ENCODE data around the gene NECAP2.
"Not testable (repeated sequence)": the region's sequence is repeated elsewhere in the genome, so short reads cannot be mapped to it uniquely, and the experiment has no call there.

NECAP2 gene

DNA sequence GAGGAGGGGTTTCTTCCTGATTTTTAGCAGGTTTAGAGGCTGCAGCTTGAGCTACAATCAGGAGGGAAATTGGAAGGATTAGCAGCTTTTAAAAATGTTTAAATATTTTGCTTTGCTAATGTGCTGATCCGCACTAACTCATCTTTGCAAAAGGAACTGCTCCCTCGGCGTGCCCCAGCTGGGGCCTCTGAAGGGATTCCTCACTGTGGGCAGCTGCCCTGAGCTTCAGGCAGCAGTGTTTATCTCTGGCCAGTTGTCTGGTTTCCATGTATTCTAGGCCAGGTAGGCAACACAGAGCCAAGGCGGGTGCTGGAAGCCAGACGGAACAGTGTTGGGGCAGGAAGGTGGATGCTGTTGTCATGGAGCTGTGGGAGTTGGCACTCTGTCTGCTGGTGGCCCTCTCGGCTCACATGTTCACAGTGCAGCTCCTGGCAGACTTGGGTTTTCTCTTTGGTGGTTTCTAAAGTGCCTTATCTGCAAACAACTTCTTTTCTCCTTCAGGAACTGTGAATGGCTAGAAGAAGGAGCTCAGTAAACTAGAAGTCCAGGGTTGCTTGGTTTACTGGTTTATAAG, 18.9 kb downstream of the NECAP2 start:
- TF ChIP-seq, protein P1, sequence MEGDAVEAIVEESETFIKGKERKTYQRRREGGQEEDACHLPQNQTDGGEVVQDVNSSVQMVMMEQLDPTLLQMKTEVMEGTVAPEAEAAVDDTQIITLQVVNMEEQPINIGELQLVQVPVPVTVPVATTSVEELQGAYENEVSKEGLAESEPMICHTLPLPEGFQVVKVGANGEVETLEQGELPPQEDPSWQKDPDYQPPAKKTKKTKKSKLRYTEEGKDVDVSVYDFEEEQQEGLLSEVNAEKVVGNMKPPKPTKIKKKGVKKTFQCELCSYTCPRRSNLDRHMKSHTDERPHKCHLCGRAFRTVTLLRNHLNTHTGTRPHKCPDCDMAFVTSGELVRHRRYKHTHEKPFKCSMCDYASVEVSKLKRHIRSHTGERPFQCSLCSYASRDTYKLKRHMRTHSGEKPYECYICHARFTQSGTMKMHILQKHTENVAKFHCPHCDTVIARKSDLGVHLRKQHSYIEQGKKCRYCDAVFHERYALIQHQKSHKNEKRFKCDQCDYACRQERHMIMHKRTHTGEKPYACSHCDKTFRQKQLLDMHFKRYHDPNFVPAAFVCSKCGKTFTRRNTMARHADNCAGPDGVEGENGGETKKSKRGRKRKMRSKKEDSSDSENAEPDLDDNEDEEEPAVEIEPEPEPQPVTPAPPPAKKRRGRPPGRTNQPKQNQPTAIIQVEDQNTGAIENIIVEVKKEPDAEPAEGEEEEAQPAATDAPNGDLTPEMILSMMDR (IDR thresholded peaks at IDR 0.05) = no peak
- DNase-seq (ENCODE audit: low spot score) = no peak
- Histone ChIP-seq H3K27ac (no peak overlapping the region), H3K4me3 (no peak overlapping the region)

DNA sequence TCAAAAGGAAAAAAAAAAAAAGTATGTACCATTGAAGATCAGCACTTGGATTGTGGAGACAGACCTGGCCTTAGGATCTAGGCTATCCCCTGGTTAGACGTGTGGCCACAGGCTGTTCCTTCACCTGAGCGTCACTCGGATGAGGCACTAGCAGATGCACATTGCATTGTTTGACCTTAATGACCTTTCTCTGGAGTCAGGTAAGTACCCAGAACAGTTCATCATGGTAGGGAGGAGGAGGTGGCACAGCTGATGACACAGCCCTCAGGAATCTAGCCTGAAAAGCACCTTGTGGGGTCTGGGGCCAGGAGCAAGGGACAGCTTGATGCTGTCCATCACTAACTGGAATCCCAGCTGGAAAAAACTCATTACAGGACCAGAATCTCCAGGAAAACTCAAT, 21.2 kb downstream of the NECAP2 start:
- Histone ChIP-seq H3K4me3 (no peak overlapping the region), H3K27ac (no peak overlapping the region)
- TF ChIP-seq, protein P1 (IDR thresholded peaks at IDR 0.05) = no peak
- DNase-seq (ENCODE audit: low spot score) = no peak

DNA sequence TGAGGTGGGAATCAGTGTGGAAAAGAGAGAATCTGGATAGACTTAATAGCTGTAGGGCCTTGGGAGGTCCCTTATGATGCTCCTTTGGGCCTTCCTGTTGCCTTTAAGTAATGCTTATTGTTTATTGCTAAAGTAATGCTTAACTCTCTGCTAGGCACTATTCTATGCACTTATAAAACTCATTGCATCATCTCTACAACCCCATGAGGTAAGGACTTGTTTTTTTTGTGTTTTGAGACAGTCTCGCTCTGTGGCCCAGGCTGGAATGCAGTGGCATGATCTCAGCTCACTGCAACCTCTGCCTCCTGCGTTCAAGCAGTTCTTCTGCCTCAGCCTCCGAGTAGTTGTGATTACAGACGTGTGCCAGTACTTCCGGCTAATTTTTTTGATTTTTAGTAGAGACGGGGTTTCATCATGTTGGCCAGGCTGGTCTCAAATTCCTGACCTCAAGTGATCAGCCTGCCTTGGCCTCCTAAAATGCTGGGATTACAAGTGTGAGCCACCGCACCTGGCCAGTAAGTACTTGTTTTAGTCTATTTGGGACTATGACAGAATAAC, 22.3 kb downstream of the NECAP2 start:
- no peak for DNase-seq (ENCODE audit: low spot score)
- no peak overlapping the region for H3K4me3 ChIP-seq
- TF ChIP-seq, protein P1 (IDR thresholded peaks at IDR 0.05) = no peak
- no peak overlapping the region for H3K27ac ChIP-seq

DNA sequence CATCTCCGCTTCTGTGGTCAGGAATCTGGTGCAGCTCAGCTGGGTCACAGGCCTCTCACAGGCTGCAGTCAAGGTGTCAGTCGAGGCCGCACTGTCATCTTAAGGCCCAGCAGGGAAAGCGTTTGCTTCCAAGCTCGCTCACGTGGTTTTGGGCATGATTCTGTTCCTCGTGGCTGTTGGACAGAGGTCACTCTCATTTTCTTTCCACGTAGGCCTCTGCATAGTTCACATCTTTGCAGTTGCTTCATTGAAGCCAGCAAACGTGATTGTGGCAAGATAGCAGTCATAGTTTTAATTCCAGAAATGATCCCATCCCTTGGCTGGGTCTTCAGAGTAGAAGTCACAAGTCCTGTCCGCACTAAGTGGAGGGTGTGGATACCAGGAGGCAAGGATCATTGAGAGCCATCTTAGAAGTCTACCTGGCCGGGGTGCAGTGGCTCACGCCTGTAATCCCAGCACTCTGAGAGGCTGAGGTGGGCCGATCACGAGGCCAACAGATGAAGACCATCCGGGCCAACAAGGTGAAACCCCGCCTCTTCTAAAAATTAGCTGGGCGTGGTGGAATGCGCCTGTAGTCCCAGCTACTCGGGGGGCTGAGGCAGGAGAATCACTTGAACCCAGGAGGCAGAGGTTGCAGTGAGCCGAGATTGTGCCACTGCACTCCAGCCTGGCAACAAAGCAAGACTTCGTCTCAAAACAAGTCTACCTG, 24.5 kb downstream of the NECAP2 start:
- Histone ChIP-seq H3K27ac (no peak overlapping the region), H3K4me3 (no peak overlapping the region)
- TF ChIP-seq, protein P1 (IDR thresholded peaks at IDR 0.05) = no peak
- DNase-seq (ENCODE audit: low spot score) = no peak

DNA sequence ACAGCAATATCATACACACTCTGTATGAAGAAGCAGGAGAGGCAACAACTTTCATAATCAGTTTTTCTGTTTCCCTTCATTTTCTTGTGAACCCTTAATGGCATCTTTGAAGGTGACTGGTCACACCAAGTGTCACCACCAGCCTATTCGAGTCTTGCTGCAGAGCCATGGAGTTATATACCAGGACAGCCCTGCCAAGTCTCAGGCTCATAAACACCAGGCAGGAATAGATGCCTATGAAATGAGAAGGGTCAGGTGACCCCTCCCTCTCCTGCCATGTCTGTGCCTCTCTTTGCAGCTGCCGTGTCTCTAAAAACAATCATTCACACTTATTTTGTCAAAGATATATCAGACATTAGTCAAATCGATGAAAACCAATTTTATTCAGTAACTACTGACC, 28.0 kb downstream of the NECAP2 start:
- no peak for DNase-seq (ENCODE audit: low spot score)
- no peak overlapping the region for H3K27ac ChIP-seq
- no peak overlapping the region for H3K4me3 ChIP-seq
- TF ChIP-seq, protein P1 (IDR thresholded peaks at IDR 0.05) = no peak

DNA sequence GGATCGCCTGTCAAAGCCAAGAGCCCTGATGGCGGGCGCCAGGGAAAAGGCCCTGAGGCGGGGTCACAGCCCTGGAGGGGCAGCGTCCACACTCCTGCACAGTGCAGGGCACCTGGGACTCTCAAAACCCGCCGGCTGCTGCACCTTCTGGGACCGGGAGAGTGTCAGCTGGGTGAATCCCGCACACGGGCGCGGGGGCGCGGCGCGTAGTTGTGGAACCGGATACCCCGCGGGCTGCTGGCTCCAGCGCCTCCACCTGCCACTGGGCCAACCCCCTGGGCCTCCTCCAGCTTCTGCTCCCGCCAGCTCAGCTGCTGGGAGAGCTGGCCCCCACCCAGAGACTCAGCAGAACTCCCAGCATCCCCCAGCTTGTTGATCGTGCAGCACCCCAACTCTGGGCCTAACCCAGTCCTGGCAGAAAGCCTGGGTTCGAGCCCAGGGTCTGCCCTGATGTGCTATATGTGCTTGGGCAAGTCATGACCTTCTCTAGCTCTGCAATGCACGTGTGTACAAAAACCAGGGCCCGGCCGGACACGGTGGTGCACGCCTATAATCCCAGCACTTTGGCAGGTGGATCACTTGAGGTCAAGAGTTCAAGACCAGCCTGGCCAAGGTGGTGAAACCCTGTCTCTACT, 33.8 kb downstream of the NECAP2 start:
- H3K27ac ChIP-seq = no peak overlapping the region
- TF ChIP-seq, protein P1 (IDR thresholded peaks at IDR 0.05) = no peak
- no peak for DNase-seq (ENCODE audit: low spot score)
- H3K4me3 ChIP-seq = no peak overlapping the region

DNA sequence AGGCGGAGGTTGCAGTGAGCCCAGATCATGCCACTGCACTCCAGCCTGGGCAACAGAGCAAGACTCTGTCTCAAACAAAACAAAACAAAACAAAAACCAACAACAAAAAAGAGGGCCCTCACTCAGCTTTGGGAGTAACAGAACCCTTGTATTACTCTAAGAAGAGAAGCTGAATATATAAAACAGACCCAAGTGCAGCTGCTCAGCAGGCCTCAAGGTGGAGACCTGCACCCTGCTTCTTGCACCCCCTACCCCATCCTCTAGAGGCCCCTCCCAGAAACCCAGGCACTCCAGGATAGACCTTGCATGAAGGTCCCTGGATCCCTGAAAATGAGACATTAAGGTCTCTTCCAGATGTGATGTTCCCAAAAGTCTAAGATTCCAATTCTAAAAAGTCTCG, 34.4 kb downstream of the NECAP2 start:
- H3K27ac ChIP-seq; H3K4me3 ChIP-seq; DNase-seq (ENCODE audit: low spot score): not testable (repeated sequence)

DNA sequence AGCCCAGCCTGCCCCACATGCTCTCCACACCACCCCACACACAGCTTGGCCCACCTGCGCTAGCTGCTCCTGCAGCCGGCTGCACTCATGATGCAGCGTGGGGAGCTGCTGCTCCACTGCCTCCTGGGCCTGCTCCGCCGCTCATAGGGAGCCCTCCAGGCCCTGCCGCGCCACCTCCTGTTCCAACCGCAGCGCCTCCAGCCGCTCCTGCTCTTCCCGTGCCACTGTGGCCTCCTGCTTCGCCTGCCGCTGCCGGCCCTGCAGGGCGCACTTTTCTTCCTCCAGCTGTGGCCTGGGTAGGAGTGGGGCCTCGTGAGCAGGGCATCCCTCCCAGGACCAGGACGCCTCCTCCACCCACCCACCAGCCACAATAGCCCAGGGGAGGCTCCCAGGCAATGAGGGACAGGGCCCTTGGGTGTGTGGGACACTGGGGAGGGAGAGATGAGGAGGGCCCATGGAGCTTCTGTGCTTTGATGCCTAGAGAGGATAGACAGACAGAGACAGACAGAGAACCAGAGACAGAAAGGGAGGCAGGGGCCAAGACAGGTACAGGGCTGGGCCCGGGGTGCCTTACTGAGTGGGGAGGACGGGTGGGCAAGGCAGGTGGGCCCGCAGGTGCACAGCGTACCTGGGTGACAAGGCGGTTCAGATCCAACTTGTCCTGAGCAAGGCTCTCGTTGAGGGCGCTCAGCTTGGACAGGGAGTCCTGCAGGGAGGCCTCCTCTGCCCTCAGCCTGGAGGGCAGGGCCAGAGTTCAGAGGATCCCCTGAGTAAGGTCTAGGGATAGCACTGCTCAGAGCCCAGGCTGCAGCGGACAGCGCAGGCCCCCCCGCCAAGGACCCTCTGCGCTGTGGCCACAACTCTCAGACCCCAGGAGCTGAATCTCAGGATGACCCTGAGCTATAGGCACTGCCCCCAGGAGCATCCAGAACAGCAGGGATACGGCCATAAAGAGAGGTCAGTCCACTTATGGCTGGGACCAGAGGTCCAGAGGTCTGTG, 35.5 kb downstream of the NECAP2 start:
- H3K27ac ChIP-seq; H3K4me3 ChIP-seq; DNase-seq (ENCODE audit: low spot score): not testable (repeated sequence)

Data from coronary artery (tissue), 2 donors.